MCF 10A (cell line): ENCODE measurements around the gene TACO1. TPM values are rescaled to one million over a fixed set of nuclear protein-coding genes. Genes with fewer than 3 reads are reported as not detected.

Experiments used
- BruUV-seq: library from RNA; stranded (reverse); fragments of 400-500 nt; replicated peaks from 2 replicates; lab custom pipeline; 2021; lab: Mats Ljungman, UMichigan
- CTCF ChIA-PET: fragments of 300-600 bp; sonication (Branson Sonifier 250); formaldehyde crosslinking; extraction: SDS; loops from one replicate; lab custom pipeline; 2021; ENCODE audit warnings: antibody characterized with exemption, inconsistent platforms; lab: Yijun Ruan, JAX
- POLR2A ChIA-PET: fragments of 300-600, 350-650 bp; sonication (Branson Sonifier 250); formaldehyde crosslinking; extraction: SDS; loops from one replicate; lab custom pipeline; 2020; ENCODE audit warnings: antibody characterized with exemption, inconsistent platforms; lab: Yijun Ruan, JAX
- DNase-seq: peaks from one replicate; pipeline ENCODE4 v3.0.0-alpha.2; 2018; ENCODE audit not compliant: unreplicated experiment
- H3K27ac Mint-ChIP-seq: one replicate; pipeline ENCODE4 v1.8.0; 2022; ENCODE audit warnings: mild to moderate bottlenecking, low read depth, mixed read lengths; ENCODE audit not compliant: unreplicated experiment
- H3K27me3 Mint-ChIP-seq: one replicate; pipeline ENCODE4 v1.8.0; 2022; ENCODE audit warnings: mixed read lengths; ENCODE audit not compliant: insufficient read depth, unreplicated experiment
- H3K36me3 Mint-ChIP-seq: one replicate; pipeline ENCODE4 v1.8.0; 2022; ENCODE audit warnings: mild to moderate bottlenecking, moderate library complexity, mixed read lengths; ENCODE audit not compliant: insufficient read depth, unreplicated experiment
- H3K4me1 Mint-ChIP-seq: one replicate; pipeline ENCODE4 v1.8.0; 2022; ENCODE audit warnings: mixed read lengths; ENCODE audit not compliant: insufficient read depth, unreplicated experiment
- H3K4me3 Mint-ChIP-seq: one replicate; pipeline ENCODE4 v1.8.0; 2022; ENCODE audit warnings: mild to moderate bottlenecking, moderate library complexity, mixed read lengths; ENCODE audit not compliant: unreplicated experiment
- H3K9me3 Mint-ChIP-seq: one replicate; pipeline ENCODE4 v1.8.0; 2022; ENCODE audit warnings: mixed read lengths; ENCODE audit not compliant: unreplicated experiment
- CTCF ChIP-seq: fragments of 200-600 bp; IDR thresholded peaks from one replicate; pipeline ENCODE4 v1.8.0; 2022; ENCODE audit warnings: antibody characterized with exemption, mild to moderate bottlenecking; ENCODE audit not compliant: unreplicated experiment
- intact Hi-C: fragments of 100-400 bp; cut with micrococcal nuclease; formaldehyde crosslinking; loops from 2 replicates; pipeline ENCODE4 v1.14.1; 2022
- total RNA-seq: library from RNA; stranded (reverse); gene quantifications from 2 replicates; pipeline ENCODE4 v1.2.3, GENCODE V29; 2022

The TACO1 gene
- total RNA-seq, 1 experiment from 2014 or later: 38.7 TPM

DNA sequence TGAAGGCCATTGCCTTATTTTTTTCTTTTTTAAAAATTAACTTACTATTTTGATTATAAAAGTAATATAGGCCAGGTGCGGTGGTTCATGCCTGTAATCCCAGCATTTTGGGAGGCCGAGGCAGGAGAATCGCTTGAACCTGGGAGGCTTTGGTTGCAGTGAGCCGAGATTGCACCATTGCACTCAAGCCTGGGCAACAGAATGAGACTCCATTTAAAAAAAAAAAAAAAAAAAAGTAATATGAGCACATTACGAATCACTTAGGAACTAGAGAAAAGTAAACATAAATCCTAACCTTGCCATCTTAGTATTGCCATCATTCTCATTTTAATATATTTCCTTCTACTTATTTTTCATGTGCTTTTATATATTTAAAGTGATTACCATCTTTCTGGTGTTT lies 12.9 kb upstream of the TACO1 start:
- Mint-ChIP-seq H3K4me3 (no peak overlapping the region), H3K27ac (no peak overlapping the region), H3K27me3 (no peaks in the 10 kb centered on the region), H3K36me3 (peaks cover 89% of the 10 kb centered on the region), H3K4me1 (no peaks in the 10 kb centered on the region), H3K9me3 (no peaks in the 10 kb centered on the region)
- ChIA-PET CTCF (no interaction called here), POLR2A (interaction anchor here (0.7 kb wide), 1 partner anchor 12 kb away, joined by 4 read pairs; the partner anchor contains the start of gene TACO1)
- intact Hi-C loops: no loop called here
- BruUV-seq: no TSS peak
- no peak for TF ChIP-seq CTCF
- DNase-seq: no peak

- peaks cover 80% of the 10 kb centered on the region for H3K36me3 Mint-ChIP-seq
- H3K27ac Mint-ChIP-seq: no peak overlapping the region
- H3K4me3 Mint-ChIP-seq: no peak overlapping the region
- no peaks in the 10 kb centered on the region for H3K9me3 Mint-ChIP-seq
- BruUV-seq: no TSS peak
- no peak for DNase-seq
- ChIA-PET POLR2A (interaction anchor here (1.5 kb wide), 1 partner anchor 39 kb away, joined by 4 read pairs; the partner anchor contains the start of gene DCAF7), CTCF (no interaction called here)
- no peaks in the 10 kb centered on the region for H3K4me1 Mint-ChIP-seq
- no peaks in the 10 kb centered on the region for H3K27me3 Mint-ChIP-seq
- TF ChIP-seq CTCF: no peak
- intact Hi-C loops: no loop called here
These were observed 11.9 kb upstream of the TACO1 start for GRCh38 chr17:63588797-63589196.

DNA sequence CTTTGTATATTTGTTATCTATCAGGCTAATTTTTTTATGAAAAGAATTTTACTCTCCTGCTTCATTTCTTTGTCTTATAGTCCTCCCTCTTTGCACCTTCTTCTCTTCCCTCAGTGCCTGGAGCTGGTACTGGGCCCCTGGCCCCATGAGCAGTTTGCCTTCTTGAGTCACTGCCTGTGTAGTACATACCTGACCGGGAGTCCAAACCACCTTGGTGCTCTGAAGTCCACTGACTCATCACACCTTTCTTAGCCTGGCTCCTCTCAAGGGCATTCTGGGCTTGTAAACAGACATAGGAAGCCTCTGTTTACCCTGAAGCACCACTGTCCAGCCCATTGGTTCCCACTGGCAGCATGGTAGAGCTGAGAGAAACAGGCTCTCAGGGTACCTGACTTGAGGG lies 11.0 kb upstream of the TACO1 start:
- no TSS peak for BruUV-seq
- no peak for TF ChIP-seq CTCF
- H3K36me3 Mint-ChIP-seq: peaks cover 77% of the 10 kb centered on the region
- H3K4me1 Mint-ChIP-seq: no peaks in the 10 kb centered on the region
- DNase-seq: no peak
- CTCF ChIA-PET: no interaction called here
- H3K27me3 Mint-ChIP-seq: no peaks in the 10 kb centered on the region
- H3K27ac Mint-ChIP-seq: no peak overlapping the region
- intact Hi-C loops: no loop called here
- no peaks in the 10 kb centered on the region for H3K9me3 Mint-ChIP-seq
- POLR2A ChIA-PET: interaction anchor here (0.6 to 1.5 kb wide), 2 partner anchors 18 to 40 kb away, joined by 3 to 4 read pairs; partner anchors contain the start of gene DCAF7
- H3K4me3 Mint-ChIP-seq: no peak overlapping the region

- Mint-ChIP-seq H3K36me3 (peaks cover 53% of the 10 kb centered on the region), H3K27me3 (no peaks in the 10 kb centered on the region), H3K27ac (no peak overlapping the region), H3K4me1 (no peaks in the 10 kb centered on the region), H3K9me3 (no peaks in the 10 kb centered on the region), H3K4me3 (no peak overlapping the region)
- intact Hi-C loops: no loop called here
- no TSS peak for BruUV-seq
- ChIA-PET CTCF (interaction anchor here (0.6 kb wide), 1 partner anchor 163 kb away, joined by 3 read pairs; no protein-coding TSS in a partner anchor), POLR2A (interaction anchor here (1.3 kb wide), 1 partner anchor 10 kb away, joined by 7 read pairs; no protein-coding TSS in a partner anchor)
- no peak for DNase-seq
- TF ChIP-seq CTCF: no peak
These were observed 7.9 kb upstream of the TACO1 start for GRCh38 chr17:63592797-63593196.
